Glutamatergic neuron (in vitro differentiated cells): ENCODE results near the gene XRRA1. TPM values are rescaled to one million over a fixed set of nuclear protein-coding genes. Genes with fewer than 3 reads are reported as not detected.

Source experiments
- DNase-seq: peaks from one replicate; pipeline ENCODE4 v3.0.0; 2022
- H3K27ac Mint-ChIP-seq: one replicate; pipeline ENCODE4 v1.8.0; 2020; ENCODE audit warnings: mild to moderate bottlenecking, mixed read lengths, inconsistent platforms; ENCODE audit not compliant: unreplicated experiment
- H3K27me3 Mint-ChIP-seq: one replicate; pipeline ENCODE4 v1.8.0; 2020; ENCODE audit warnings: mild to moderate bottlenecking, moderate library complexity, mixed read lengths, inconsistent platforms; ENCODE audit not compliant: unreplicated experiment
- H3K36me3 Mint-ChIP-seq: one replicate; pipeline ENCODE4 v1.8.0; 2020; ENCODE audit warnings: mild to moderate bottlenecking, mixed read lengths, inconsistent platforms; ENCODE audit not compliant: unreplicated experiment
- H3K4me1 Mint-ChIP-seq: one replicate; pipeline ENCODE4 v1.8.0; 2020; ENCODE audit warnings: mild to moderate bottlenecking, low read depth, mixed read lengths, inconsistent platforms; ENCODE audit not compliant: unreplicated experiment
- H3K4me3 Mint-ChIP-seq: one replicate; pipeline ENCODE4 v1.8.0; 2020; ENCODE audit warnings: mild to moderate bottlenecking, mixed read lengths, inconsistent platforms; ENCODE audit not compliant: unreplicated experiment
- H3K9me3 Mint-ChIP-seq: one replicate; pipeline ENCODE4 v1.8.0; 2020; ENCODE audit warnings: mild to moderate bottlenecking, moderate library complexity, mixed read lengths, inconsistent platforms; ENCODE audit not compliant: unreplicated experiment
- total RNA-seq: library from RNA; stranded (reverse); fragmentation: NEBNext Ultra II Directional; extraction: Animal tissue kit (Norgen Biotek cat#: 25700); gene quantifications from one replicate; pipeline ENCODE4 v1.2.1, GENCODE V29; 2021; ENCODE audit not compliant: unreplicated experiment
- TF ChIP-seq, protein P1 (sequence below): fragments of 200-600 bp; sonication (generic); IDR thresholded peaks from one replicate; pipeline ENCODE4 v1.5.0; 2021; ENCODE audit not compliant: partially characterized antibody, unreplicated experiment

Gene XRRA1
- total RNA-seq, 1 donor from 2014 or later: 8.6 TPM

DNA sequence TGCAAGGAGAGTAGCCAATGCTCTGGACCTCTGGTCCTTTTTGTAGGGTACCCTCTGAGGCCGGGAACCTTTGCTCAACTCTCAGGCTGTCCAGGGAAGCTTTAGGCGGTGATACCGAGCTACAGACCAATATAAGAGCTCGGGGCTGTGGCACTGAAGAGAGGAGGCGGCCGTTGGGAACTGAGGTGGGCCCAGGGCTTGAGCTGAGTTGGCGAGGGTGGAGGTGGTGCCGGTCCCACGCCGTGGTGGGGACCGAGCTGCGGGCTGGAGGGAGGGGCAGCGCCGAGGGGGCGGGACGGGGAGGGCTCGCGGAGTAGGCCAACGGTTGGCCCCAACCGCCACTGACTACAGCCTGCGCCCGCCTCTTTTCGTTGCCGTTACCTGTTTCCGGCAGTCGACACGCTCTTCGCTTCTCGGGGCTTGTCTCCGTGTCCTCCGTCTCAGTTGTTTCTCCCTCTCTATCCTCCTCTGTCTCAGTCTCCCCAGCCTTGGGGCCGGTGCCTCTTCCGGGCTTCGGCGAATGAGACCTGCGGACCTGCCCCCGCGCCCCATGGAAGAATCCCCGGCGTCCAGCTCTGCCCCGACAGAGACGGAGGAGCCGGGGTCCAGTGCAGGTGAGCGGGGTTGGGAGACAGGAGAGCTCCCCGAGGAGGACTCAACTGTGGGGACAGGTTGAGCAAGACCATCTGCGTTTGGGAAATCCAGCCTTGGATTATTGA is 39.8 kb upstream of the XRRA1 start, which contains the start of gene NEU3:
TSS of gene NEU3 (plus strand) at position 393 of the 719 bp plus-strand sequence. CDS start at position 521, 128 bp downstream.
- H3K36me3 Mint-ChIP-seq: no peaks in the 10 kb centered on the region
- H3K27me3 Mint-ChIP-seq: no peaks in the 10 kb centered on the region
- peak; percentile 68 for DNase-seq
- peaks cover 2% of the 10 kb centered on the region for H3K9me3 Mint-ChIP-seq
- H3K4me1 Mint-ChIP-seq: peaks cover 3% of the 10 kb centered on the region
- peak within 1 kb of the TSS; percentile 96 for H3K4me3 Mint-ChIP-seq
- peak within 1 kb of the TSS; percentile 35 for H3K27ac Mint-ChIP-seq
- TF ChIP-seq, protein P1, sequence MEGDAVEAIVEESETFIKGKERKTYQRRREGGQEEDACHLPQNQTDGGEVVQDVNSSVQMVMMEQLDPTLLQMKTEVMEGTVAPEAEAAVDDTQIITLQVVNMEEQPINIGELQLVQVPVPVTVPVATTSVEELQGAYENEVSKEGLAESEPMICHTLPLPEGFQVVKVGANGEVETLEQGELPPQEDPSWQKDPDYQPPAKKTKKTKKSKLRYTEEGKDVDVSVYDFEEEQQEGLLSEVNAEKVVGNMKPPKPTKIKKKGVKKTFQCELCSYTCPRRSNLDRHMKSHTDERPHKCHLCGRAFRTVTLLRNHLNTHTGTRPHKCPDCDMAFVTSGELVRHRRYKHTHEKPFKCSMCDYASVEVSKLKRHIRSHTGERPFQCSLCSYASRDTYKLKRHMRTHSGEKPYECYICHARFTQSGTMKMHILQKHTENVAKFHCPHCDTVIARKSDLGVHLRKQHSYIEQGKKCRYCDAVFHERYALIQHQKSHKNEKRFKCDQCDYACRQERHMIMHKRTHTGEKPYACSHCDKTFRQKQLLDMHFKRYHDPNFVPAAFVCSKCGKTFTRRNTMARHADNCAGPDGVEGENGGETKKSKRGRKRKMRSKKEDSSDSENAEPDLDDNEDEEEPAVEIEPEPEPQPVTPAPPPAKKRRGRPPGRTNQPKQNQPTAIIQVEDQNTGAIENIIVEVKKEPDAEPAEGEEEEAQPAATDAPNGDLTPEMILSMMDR: no peak

DNA sequence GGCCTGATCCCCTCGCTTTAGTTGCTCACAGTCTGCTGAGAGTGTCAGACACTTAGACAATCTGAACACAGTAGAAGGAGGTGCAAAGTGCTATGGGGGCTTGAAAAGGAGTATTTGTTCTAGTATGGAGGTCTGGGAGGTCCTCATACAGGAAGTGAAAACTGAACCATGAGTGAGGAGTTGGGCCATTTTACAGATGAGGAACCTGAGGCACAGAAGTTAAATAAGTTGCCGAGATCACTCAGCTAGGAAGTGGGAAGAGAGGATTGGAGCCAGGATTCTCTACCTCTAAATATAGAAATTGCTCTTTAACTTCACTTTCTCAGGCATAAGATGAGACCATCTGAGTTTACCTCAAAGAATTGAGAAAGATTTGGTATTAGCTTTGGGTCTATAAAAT is 35.8 kb upstream of the XRRA1 start:
- TF ChIP-seq, protein P1: no peak
- peaks cover 2% of the 10 kb centered on the region for H3K9me3 Mint-ChIP-seq
- no peak overlapping the region for H3K27ac Mint-ChIP-seq
- H3K4me3 Mint-ChIP-seq: no peak overlapping the region
- no peak for DNase-seq
- peaks cover 5% of the 10 kb centered on the region for H3K36me3 Mint-ChIP-seq
- peaks cover 3% of the 10 kb centered on the region for H3K4me1 Mint-ChIP-seq
- H3K27me3 Mint-ChIP-seq: no peaks in the 10 kb centered on the region

DNA sequence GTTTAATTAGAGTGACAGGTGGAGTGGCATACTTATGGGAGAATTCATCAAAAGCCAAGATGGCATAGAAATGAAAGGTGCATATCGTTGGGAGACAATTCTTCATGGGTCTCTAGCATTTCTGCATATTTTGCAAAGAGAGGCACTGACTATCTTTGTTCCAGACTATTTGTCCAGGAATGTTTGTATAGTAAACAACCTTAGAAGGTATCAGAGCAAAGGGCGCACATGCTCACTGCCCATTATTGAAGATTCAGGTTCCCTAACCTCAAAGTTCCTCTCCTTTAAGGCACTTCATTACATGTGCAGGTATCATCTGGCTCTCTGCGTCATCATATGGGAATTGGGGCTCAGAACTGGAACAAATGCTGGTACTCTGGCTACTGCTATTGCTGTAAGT is 35.2 kb upstream of the XRRA1 start:
- TF ChIP-seq, protein P1: no peak
- Mint-ChIP-seq H3K4me1 (no peaks in the 10 kb centered on the region), H3K27me3 (no peaks in the 10 kb centered on the region), H3K27ac (no peak overlapping the region), H3K4me3 (no peak overlapping the region), H3K36me3 (peaks cover 5% of the 10 kb centered on the region), H3K9me3 (peaks cover 2% of the 10 kb centered on the region)
- DNase-seq: no peak

DNA sequence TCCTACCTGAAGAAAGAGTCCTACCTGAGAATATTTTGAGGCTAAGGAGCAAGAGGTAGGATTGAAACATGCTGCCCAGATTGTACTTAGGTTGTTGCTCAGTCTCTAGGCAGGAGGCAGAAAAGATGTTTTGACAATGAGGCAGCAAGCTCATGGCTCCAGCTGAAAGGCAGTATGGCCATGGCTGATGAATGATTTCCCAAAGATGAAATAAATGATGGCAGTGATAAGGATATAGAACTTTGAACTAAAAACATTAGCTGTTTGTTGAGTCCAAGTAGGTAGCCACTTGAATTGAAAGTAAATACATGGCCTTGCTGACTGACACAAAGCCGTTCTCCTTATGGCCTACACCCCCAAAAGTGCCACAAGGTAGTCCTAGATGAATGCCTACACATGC is 33.0 kb upstream of the XRRA1 start:
- Mint-ChIP-seq H3K27ac (no peak overlapping the region), H3K4me3 (no peak overlapping the region), H3K4me1 (no peaks in the 10 kb centered on the region), H3K36me3 (peaks cover 5% of the 10 kb centered on the region), H3K27me3 (no peaks in the 10 kb centered on the region), H3K9me3 (peaks cover 2% of the 10 kb centered on the region)
- no peak for DNase-seq
- TF ChIP-seq, protein P1: no peak

DNA sequence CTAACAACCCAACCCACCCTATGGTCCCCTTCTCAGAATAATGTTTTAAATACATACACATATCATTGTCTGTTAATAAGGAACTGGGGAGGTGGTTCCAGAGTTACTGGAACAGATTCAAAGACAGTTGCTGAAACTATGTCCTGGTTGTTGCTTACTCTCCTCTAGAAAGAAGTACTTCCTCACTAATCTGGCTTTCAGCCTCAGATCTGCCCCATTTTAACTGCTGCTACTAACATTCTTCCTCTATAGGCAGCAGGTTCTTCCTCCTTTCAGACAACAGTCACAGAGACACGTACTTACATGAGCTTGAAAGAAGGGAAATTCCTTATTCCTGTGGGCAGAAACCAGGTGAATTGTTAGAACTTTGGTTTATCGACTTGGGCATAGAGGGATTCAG is 31.7 kb upstream of the XRRA1 start:
- no peak for DNase-seq
- TF ChIP-seq, protein P1: no peak
- no peaks in the 10 kb centered on the region for H3K4me1 Mint-ChIP-seq
- H3K4me3 Mint-ChIP-seq: no peak overlapping the region
- H3K36me3 Mint-ChIP-seq: peaks cover 5% of the 10 kb centered on the region
- no peaks in the 10 kb centered on the region for H3K27me3 Mint-ChIP-seq
- no peak overlapping the region for H3K27ac Mint-ChIP-seq
- peaks cover 2% of the 10 kb centered on the region for H3K9me3 Mint-ChIP-seq
